NCI-H1092 (cell line): ENCODE results near the gene DISP2.

Source experiments
- DNase-seq: peaks from one replicate; lab custom pipeline; 2025; lab: John Stamatoyannopoulos, UW

DISP2 gene

GRCh38 chr15:40427188-40427587 is 69.2 kb downstream of the DISP2 start:
- DNase-seq, result no peak

- DNase-seq, result no peak
These were observed 70.2 kb downstream of the DISP2 start for GRCh38 chr15:40428185-40428584.
